Measurements from ENCODE around the gene AIFM1. TPM values are rescaled to one million over a fixed set of nuclear protein-coding genes. Genes with fewer than 3 reads are reported as not detected.

Gene AIFM1
- total RNA-seq, 4 donors from 2014 or later = 7.6 to 15.0 (median 10.4) TPM

DNA sequence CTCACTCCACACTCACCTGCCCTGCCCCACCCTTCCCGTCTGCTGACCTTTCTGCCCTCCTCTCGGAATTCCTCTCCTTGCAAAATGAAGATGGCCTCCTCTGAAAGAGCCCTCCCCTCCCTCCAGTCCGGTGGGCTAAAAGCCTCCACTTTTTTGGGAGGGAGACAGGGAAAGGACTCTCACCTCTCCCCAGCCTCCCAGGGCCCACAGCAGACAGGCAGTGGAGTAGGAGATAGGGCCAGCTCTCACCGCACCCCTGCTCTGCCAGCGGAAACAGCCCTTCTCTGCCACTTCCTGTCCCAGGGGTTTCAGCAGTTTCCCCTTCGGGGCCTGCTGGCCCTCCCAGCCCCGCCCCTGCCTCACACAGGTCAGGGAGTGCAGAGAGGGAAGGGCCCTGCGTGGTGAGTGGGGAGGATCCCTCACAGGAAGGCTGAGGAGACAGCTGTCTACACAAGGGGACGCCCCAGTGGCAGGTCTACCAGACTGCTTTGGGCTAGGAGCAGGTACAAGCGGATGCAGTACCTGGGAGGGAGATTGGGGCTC, 73.6 kb downstream of the AIFM1 start:
- peak in 1 of 2 donors; percentile 92 for DNase-seq (ENCODE audit: low spot score in 2 of 2)
- TF ChIP-seq, protein P1, sequence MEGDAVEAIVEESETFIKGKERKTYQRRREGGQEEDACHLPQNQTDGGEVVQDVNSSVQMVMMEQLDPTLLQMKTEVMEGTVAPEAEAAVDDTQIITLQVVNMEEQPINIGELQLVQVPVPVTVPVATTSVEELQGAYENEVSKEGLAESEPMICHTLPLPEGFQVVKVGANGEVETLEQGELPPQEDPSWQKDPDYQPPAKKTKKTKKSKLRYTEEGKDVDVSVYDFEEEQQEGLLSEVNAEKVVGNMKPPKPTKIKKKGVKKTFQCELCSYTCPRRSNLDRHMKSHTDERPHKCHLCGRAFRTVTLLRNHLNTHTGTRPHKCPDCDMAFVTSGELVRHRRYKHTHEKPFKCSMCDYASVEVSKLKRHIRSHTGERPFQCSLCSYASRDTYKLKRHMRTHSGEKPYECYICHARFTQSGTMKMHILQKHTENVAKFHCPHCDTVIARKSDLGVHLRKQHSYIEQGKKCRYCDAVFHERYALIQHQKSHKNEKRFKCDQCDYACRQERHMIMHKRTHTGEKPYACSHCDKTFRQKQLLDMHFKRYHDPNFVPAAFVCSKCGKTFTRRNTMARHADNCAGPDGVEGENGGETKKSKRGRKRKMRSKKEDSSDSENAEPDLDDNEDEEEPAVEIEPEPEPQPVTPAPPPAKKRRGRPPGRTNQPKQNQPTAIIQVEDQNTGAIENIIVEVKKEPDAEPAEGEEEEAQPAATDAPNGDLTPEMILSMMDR (IDR thresholded peaks at IDR 0.05) = no peak
- TF ChIP-seq POLR2A (IDR thresholded peaks at IDR 0.05) = no peak
- intact Hi-C loops (cut with DNase I; ENCODE audit: low total_unique reads) = no loop called here
- whole genome bisulfite sequencing, 2 donors = 40 to 41% methylated on average over 1 to 10 of the region's 10 CpGs
- H3K4me3 ChIP-seq (ENCODE audit: low read depth, poor library complexity, severe bottlenecking) = no peak overlapping the region

DNA sequence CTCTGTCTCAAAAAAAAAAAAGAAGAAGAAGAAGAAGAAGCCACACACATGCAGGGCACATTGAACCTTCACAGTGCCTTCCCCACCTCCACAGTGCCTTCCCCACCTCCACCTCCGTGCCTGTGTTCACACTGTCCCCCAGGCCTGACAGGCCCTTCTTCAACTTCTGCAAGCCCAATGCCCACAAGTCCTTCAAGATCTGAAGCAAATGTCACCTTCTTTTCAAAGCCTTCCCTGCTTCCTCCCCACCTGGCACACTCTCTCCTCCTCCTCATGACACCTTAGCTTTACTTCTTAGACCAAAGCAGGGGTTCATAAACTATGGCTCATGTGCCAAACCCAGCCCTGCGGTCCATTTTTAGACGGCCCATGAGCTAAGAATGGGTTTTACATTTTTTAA, 75.3 kb downstream of the AIFM1 start:
- intact Hi-C loops (cut with DNase I; ENCODE audit: low total_unique reads) = no loop called here
- no peak overlapping the region for H3K4me3 ChIP-seq (ENCODE audit: low read depth, poor library complexity, severe bottlenecking)
- TF ChIP-seq, protein P1 (IDR thresholded peaks at IDR 0.05) = no peak
- TF ChIP-seq POLR2A (IDR thresholded peaks at IDR 0.05) = no peak
- no peak for DNase-seq (ENCODE audit: low spot score in 2 of 2)
- 80 to 81% methylated on average over 3 of the region's 3 CpGs for WGBS, 2 donors

- WGBS, 2 donors = 52 to 57% methylated on average over 13 of the region's 13 CpGs
- no peak overlapping the region for H3K4me3 ChIP-seq (ENCODE audit: low read depth, poor library complexity, severe bottlenecking)
- intact Hi-C loops (cut with DNase I; ENCODE audit: low total_unique reads) = no loop called here
- no peak for DNase-seq (ENCODE audit: low spot score in 2 of 2)
- TF ChIP-seq, protein P1 (IDR thresholded peaks at IDR 0.05) = no peak
- no peak for TF ChIP-seq POLR2A (IDR thresholded peaks at IDR 0.05)
These were observed 79.0 kb downstream of the AIFM1 start for GRCh38 chrX:130086447-130087206.

GRCh38 chrX:130085551-130086446, 79.8 kb downstream of the AIFM1 start:
- TF ChIP-seq, protein P1 (IDR thresholded peaks at IDR 0.05) = no peak
- no peak for TF ChIP-seq POLR2A (IDR thresholded peaks at IDR 0.05)
- H3K4me3 ChIP-seq (ENCODE audit: low read depth, poor library complexity, severe bottlenecking) = no peak overlapping the region
- intact Hi-C loops (cut with DNase I; ENCODE audit: low total_unique reads) = no loop called here

DNA sequence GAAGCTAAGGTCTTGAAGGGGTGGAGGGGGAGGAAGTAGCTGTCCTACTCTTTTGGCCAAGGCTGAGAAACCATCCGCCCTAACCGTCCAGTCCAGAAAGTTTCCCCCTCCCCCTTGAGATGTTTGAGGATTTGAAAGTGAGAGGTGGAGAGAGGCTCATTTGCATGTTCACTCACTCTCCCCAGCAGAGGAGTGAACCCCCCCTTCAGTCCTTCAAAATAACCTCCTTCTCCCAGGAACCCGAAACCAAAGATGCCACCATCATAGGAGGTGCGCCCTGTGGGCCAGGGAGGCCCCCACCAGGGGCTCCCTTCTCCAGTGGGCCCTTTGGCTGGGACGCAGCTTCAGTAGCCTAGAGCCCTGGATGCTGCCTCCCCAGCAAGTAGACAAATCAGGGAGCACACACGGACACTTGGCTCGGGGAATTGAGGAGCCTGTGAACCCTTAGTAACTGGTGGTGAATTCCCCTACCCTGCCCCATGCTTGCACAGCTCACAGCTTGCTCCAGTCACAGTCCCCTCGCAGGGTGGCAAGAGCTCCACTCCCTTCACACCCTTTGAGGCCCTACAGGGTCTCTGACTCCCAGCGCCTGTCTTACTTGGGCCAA, 80.9 kb downstream of the AIFM1 start:
- no peak overlapping the region for H3K4me3 ChIP-seq (ENCODE audit: low read depth, poor library complexity, severe bottlenecking)
- intact Hi-C loops (cut with DNase I; ENCODE audit: low total_unique reads) = loop anchor here (5.0 kb wide), 1 partner anchor 108 kb away; no protein-coding TSS in a partner anchor
- 37 to 67% methylated on average over 3 to 8 of the region's 9 CpGs for WGBS, 2 donors
- no peak for TF ChIP-seq POLR2A (IDR thresholded peaks at IDR 0.05)
- TF ChIP-seq, protein P1 (IDR thresholded peaks at IDR 0.05) = no peak
- DNase-seq (ENCODE audit: low spot score in 2 of 2) = no peak

More at GRCh38 chrX:130085551-130086446, 79.8 kb downstream of the AIFM1 start:
- no peak for DNase-seq (ENCODE audit: low spot score in 2 of 2)
- WGBS, 2 donors = 55 to 58% methylated on average over 11 of the region's 11 CpGs

Data from lower leg skin (tissue), 4 donors.